Measurements from ENCODE around the gene C3orf18. TPM values are rescaled to one million over a fixed set of nuclear protein-coding genes. Genes with fewer than 3 reads are reported as not detected.
A peak's percentile ranks its signal among the peaks of the same experiment; 100 is the strongest.

The C3orf18 gene
- total and polyA plus RNA-seq, 9 of the 15 experiments (the other 6 are each of a cell fraction or from before 2014, with no cell fraction given): 0.01 to 2.3 (median 0.94) TPM

DNA sequence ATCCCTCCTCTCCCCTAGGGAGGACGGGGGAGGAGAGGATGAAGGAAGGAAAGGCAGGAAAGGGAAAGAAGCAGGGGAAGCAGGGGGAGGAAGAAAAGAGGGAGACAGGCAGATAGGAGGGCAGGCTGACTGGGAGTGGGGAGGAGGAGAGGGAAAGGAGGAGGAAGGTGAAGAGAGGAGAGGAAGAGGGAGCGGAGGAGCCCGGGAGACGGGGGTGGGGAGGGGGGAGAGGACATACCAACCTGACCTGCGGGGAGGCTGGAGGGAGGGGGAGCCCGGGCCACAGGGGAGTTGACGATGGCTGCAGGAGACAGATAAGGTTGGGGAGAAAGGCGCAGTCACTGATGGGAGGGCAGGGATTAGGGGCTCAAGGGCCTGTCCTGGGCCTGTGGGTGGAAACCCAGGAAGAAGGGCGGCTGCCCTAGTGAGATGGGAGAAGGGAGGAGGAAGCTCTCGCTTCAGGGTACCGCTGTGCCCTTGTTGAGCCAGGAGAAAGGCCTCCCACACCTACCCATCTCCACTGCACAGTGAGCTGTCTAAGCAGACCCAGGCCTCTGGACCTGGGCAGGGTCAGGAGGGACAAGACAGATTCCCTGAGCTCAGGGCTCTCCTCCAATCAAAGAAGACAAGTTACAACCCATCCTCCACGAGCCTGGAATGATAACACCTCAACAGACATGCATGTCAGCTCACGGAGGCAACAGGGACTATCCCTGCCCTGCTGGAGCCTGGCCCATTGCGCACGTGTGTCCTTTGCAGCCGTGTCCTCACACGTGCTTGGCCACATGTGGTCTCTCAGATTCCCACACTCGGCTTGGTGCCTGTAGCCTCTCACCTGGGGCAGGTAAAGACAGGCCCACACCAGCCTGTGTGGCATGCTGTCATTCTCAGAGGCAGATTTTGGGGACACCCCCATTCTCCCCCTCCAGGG lies 27.9 kb downstream of the C3orf18 start (continued):
- TF ChIP-seq, protein P1, sequence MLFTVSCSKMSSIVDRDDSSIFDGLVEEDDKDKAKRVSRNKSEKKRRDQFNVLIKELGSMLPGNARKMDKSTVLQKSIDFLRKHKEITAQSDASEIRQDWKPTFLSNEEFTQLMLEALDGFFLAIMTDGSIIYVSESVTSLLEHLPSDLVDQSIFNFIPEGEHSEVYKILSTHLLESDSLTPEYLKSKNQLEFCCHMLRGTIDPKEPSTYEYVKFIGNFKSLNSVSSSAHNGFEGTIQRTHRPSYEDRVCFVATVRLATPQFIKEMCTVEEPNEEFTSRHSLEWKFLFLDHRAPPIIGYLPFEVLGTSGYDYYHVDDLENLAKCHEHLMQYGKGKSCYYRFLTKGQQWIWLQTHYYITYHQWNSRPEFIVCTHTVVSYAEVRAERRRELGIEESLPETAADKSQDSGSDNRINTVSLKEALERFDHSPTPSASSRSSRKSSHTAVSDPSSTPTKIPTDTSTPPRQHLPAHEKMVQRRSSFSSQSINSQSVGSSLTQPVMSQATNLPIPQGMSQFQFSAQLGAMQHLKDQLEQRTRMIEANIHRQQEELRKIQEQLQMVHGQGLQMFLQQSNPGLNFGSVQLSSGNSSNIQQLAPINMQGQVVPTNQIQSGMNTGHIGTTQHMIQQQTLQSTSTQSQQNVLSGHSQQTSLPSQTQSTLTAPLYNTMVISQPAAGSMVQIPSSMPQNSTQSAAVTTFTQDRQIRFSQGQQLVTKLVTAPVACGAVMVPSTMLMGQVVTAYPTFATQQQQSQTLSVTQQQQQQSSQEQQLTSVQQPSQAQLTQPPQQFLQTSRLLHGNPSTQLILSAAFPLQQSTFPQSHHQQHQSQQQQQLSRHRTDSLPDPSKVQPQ (CRISPR knock-in tag; IDR thresholded peaks at IDR 0.05; ENCODE audit: borderline replicate concordance): no peak
- TF ChIP-seq ZNF354B (CRISPR knock-in tag; IDR thresholded peaks at IDR 0.05) (no peak), ZBTB7A (IDR thresholded peaks at IDR 0.05; ENCODE audit: borderline replicate concordance, control insufficient read depth, low read depth, low read length) (peak; percentile 51; the same call in 1 of the 2 replicates), SMARCA5 (IDR thresholded peaks at IDR 0.05) (no peak), HMGN3 (IDR thresholded peaks at IDR 0.05; ENCODE audit: borderline replicate concordance, extremely low read depth, insufficient read length, low read depth, low read length) (peak; percentile 85), ERF (CRISPR knock-in tag; IDR thresholded peaks at IDR 0.05) (no peak), GATAD2B (IDR thresholded peaks at IDR 0.05; ENCODE audit: borderline replicate concordance) (no peak), DMBX1 (CRISPR knock-in tag; IDR thresholded peaks at IDR 0.05; ENCODE audit: borderline replicate concordance) (no peak), MIER1 (IDR thresholded peaks at IDR 0.05; ENCODE audit: low read depth) (no peak), YBX1 (IDR thresholded peaks at IDR 0.05) (no peak), ILF3 (IDR thresholded peaks at IDR 0.05; ENCODE audit: borderline replicate concordance) (no peak), HNRNPUL1 (IDR thresholded peaks at IDR 0.05; ENCODE audit: low read length) (no peak), SRSF3 (IDR thresholded peaks at IDR 0.05; ENCODE audit: insufficient read depth, low read length) (no peak), DIDO1 (tag; IDR thresholded peaks at IDR 0.05; ENCODE audit: low read depth) (no peak), FUS (optimal IDR thresholded peaks at IDR 0.05; ENCODE audit: low read depth, low read length) (no peak), KAT2B (IDR thresholded peaks at IDR 0.05; ENCODE audit: low read depth, low read length) (no peak), HDGF (IDR thresholded peaks at IDR 0.05) (peak; percentile 95), ZNF444 (CRISPR knock-in tag; IDR thresholded peaks at IDR 0.05) (no peak)
- TF ChIP-seq, protein P2, sequence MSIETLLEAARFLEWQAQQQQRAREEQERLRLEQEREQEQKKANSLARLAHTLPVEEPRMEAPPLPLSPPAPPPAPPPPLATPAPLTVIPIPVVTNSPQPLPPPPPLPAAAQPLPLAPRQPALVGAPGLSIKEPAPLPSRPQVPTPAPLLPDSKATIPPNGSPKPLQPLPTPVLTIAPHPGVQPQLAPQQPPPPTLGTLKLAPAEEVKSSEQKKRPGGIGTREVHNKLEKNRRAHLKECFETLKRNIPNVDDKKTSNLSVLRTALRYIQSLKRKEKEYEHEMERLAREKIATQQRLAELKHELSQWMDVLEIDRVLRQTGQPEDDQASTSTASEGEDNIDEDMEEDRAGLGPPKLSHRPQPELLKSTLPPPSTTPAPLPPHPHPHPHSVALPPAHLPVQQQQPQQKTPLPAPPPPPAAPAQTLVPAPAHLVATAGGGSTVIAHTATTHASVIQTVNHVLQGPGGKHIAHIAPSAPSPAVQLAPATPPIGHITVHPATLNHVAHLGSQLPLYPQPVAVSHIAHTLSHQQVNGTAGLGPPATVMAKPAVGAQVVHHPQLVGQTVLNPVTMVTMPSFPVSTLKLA (conservative IDR thresholded peaks at IDR 0.05): peak; percentile 85 to 88
- TF ChIP-seq, protein P3, sequence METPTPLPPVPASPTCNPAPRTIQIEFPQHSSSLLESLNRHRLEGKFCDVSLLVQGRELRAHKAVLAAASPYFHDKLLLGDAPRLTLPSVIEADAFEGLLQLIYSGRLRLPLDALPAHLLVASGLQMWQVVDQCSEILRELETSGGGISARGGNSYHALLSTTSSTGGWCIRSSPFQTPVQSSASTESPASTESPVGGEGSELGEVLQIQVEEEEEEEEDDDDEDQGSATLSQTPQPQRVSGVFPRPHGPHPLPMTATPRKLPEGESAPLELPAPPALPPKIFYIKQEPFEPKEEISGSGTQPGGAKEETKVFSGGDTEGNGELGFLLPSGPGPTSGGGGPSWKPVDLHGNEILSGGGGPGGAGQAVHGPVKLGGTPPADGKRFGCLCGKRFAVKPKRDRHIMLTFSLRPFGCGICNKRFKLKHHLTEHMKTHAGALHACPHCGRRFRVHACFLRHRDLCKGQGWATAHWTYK (CRISPR knock-in tag; IDR thresholded peaks at IDR 0.05): peak; percentile 42; the same call in 1 of the 2 replicates
- TF ChIP-seq, protein P4, sequence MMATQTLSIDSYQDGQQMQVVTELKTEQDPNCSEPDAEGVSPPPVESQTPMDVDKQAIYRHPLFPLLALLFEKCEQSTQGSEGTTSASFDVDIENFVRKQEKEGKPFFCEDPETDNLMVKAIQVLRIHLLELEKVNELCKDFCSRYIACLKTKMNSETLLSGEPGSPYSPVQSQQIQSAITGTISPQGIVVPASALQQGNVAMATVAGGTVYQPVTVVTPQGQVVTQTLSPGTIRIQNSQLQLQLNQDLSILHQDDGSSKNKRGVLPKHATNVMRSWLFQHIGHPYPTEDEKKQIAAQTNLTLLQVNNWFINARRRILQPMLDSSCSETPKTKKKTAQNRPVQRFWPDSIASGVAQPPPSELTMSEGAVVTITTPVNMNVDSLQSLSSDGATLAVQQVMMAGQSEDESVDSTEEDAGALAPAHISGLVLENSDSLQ (IDR thresholded peaks at IDR 0.05): peak; percentile 31; the same call in 1 of the 2 replicates
